SU-DHL-6 (cell line): ENCODE data around the gene CGREF1.

Experiments used
- H2AFZ ChIP-seq: fragments of 200-600 bp; sonication (generic); 2 replicates; pipeline ENCODE4 v1.6.1; 2014; ENCODE audit warnings: low read depth, mild to moderate bottlenecking, moderate library complexity, mixed read lengths, antibody characterized with exemption, low read length; ENCODE audit not compliant: severe bottlenecking
- H3F3A ChIP-seq: fragments of 200-600 bp; shearing (Covaris generic); 2 replicates; pipeline ENCODE4 v1.6.0; 2016; ENCODE audit warnings: antibody characterized with exemption, mild to moderate bottlenecking; ENCODE audit not compliant: insufficient read depth
- H3K27ac ChIP-seq: fragments of 200-600 bp; sonication (generic); 2 replicates; pipeline ENCODE4 v1.5.1; 2016; ENCODE audit warnings: low read depth, mild to moderate bottlenecking, low read length, moderate library complexity, mixed read lengths
- H3K27me3 ChIP-seq: fragments of 200-600 bp; sonication (generic), shearing (Covaris generic); 2 replicates; pipeline ENCODE4 v1.6.0; 2014; ENCODE audit warnings: mild to moderate bottlenecking, low read length
- H3K36me3 ChIP-seq: fragments of 200-600 bp; sonication (generic); 2 replicates; pipeline ENCODE4 v1.6.1; 2014; ENCODE audit warnings: mild to moderate bottlenecking, low read length, mixed read lengths
- H3K4me2 ChIP-seq: fragments of 300-600, 200-600 bp; shearing (Covaris generic), sonication (generic); 2 replicates; pipeline ENCODE4 v1.6.0; 2014; ENCODE audit warnings: low read length, low read depth, mild to moderate bottlenecking; ENCODE audit not compliant: poor library complexity, severe bottlenecking
- H3K4me3 ChIP-seq: fragments of 200-600 bp; sonication (generic); 2 replicates; pipeline ENCODE4 v1.5.1; 2014; ENCODE audit warnings: antibody characterized with exemption, low read length, mild to moderate bottlenecking, mixed read lengths; ENCODE audit not compliant: insufficient read depth, poor library complexity, severe bottlenecking
- H3K79me2 ChIP-seq: fragments of 200-600 bp; sonication (generic); 2 replicates; pipeline ENCODE4 v1.6.1; 2014; ENCODE audit warnings: mild to moderate bottlenecking, low read length, moderate library complexity; ENCODE audit not compliant: insufficient read depth
- H3K9ac ChIP-seq: fragments of 200-600 bp; sonication (generic); 2 replicates; pipeline ENCODE4 v1.7.0; 2014; ENCODE audit warnings: mild to moderate bottlenecking, low read length
- H3K9me2 ChIP-seq: fragments of 200-600 bp; sonication (generic); replicated peaks from 2 replicates; pipeline ENCODE4 v1.6.1; 2014; ENCODE audit warnings: low read length; ENCODE audit not compliant: insufficient read depth
- H3K9me3 ChIP-seq: fragments of 200-600 bp; sonication (generic); 2 replicates; pipeline ENCODE4 v1.6.1; 2014; ENCODE audit warnings: low read length, mixed read lengths; ENCODE audit not compliant: insufficient read depth
- H4K20me1 ChIP-seq: fragments of 200-600 bp; sonication (generic); 2 replicates; pipeline ENCODE4 v1.6.1; 2014; ENCODE audit warnings: low read depth, mild to moderate bottlenecking, antibody characterized with exemption, low read length, moderate library complexity, mixed read lengths
- EZH2phosphoT487 ChIP-seq: fragments of 200-600 bp; sonication (generic), shearing (Covaris generic); conservative IDR thresholded peaks from 2 replicates; pipeline ENCODE4 v1.6.1; 2018; ENCODE audit warnings: mild to moderate bottlenecking, antibody characterized with exemption, low read length, moderate library complexity, mixed read lengths
- TF ChIP-seq, protein P1 (sequence below): fragments of 200-600 bp; sonication (generic); IDR thresholded peaks from one replicate; pipeline ENCODE4 v1.5.1; 2017; ENCODE audit warnings: antibody characterized with exemption, mild to moderate bottlenecking, low read length, moderate library complexity; ENCODE audit not compliant: insufficient read depth, poor library complexity, severe bottlenecking

The CGREF1 gene

DNA sequence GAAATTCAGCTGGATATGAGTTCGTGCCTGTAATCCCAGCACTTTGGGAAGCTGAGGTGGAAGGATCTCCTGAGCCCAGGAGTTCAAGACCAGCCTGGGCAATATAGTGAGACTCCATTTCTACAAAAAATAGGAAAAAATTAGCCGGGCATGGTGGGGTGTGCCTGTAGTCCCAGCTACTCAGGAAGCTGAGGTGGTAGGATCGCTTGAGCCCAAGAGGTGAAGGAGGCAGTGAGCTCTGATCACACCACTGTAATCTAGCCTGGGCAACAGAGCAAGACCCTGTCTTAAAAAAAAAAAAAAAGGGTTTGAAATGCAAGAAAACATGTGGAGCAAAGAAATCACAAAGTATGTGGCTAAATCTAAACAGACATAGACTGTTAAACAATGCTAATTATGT, 9.8 kb downstream of the CGREF1 start:
- no peak for TF ChIP-seq EZH2phosphoT487
- TF ChIP-seq, protein P1, sequence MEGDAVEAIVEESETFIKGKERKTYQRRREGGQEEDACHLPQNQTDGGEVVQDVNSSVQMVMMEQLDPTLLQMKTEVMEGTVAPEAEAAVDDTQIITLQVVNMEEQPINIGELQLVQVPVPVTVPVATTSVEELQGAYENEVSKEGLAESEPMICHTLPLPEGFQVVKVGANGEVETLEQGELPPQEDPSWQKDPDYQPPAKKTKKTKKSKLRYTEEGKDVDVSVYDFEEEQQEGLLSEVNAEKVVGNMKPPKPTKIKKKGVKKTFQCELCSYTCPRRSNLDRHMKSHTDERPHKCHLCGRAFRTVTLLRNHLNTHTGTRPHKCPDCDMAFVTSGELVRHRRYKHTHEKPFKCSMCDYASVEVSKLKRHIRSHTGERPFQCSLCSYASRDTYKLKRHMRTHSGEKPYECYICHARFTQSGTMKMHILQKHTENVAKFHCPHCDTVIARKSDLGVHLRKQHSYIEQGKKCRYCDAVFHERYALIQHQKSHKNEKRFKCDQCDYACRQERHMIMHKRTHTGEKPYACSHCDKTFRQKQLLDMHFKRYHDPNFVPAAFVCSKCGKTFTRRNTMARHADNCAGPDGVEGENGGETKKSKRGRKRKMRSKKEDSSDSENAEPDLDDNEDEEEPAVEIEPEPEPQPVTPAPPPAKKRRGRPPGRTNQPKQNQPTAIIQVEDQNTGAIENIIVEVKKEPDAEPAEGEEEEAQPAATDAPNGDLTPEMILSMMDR, result no peak

DNA sequence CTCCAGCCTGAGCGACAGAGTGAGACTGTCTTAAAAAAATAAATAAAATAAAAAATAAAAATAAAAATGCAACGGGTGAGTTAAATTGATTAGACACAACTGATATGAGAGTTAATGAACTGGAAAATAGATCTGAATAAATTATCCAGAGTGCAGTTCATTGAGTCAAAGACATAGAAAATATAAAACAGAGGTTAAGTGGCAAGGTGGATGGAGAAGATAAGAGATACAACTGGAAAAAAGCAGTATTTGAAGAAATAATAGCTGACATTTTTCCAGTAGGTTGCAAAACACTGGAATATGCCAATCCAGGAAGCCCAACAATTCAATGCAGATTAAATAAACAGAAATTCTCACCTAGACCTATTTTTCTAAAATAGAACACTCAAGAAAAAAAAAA, 10.7 kb downstream of the CGREF1 start:
- Histone ChIP-seq H2AFZ (no peak overlapping the region), H3K79me2 (no peaks in the 10 kb centered on the region), H3K9me2 (no peaks in the 10 kb centered on the region), H3K27ac (no peak overlapping the region), H4K20me1 (no peaks in the 10 kb centered on the region), H3K4me3 (no peak overlapping the region), H3K9ac (no peak overlapping the region), H3K9me3 (no peaks in the 10 kb centered on the region), H3K36me3 (no peaks in the 10 kb centered on the region), H3K4me2 (no peak overlapping the region), H3K27me3 (no peaks in the 10 kb centered on the region), H3F3A (no peaks in the 10 kb centered on the region)
- TF ChIP-seq, protein P1, result no peak
- TF ChIP-seq EZH2phosphoT487, result no peak

More for the DNA sequence above, 9.8 kb downstream of the CGREF1 start:
- no peak overlapping the region for H3K27ac ChIP-seq
- H3K79me2 ChIP-seq, result no peaks in the 10 kb centered on the region
- H3K4me2 ChIP-seq, result no peak overlapping the region
- H4K20me1 ChIP-seq, result no peaks in the 10 kb centered on the region
- H2AFZ ChIP-seq, result no peak overlapping the region
- H3K4me3 ChIP-seq, result no peak overlapping the region
- no peaks in the 10 kb centered on the region for H3K36me3 ChIP-seq
- no peak overlapping the region for H3K9ac ChIP-seq
- H3F3A ChIP-seq, result no peaks in the 10 kb centered on the region
- no peaks in the 10 kb centered on the region for H3K9me3 ChIP-seq
- no peaks in the 10 kb centered on the region for H3K9me2 ChIP-seq
- no peaks in the 10 kb centered on the region for H3K27me3 ChIP-seq

DNA sequence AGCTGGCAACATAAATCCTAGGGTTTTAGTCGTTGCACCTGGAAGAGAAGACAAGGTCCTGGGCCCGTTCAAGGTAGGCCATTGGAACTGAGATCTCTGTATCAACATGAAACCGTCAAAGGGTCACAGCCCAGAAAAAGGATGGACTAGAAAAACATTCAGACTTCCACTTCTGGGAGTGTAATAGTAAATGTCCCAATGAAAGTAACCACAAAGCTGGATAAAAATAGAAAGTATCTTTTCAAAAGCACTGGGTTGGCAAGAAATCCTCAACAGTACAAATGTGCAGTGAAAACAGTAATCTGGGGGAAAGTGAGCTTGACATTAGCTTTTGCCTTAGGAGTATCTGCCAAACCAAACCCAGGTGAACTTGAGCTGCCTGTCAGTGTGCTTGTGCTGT, 12.9 kb downstream of the CGREF1 start:
- H3K4me3 ChIP-seq, result no peak overlapping the region

More for the DNA sequence above, 12.9 kb downstream of the CGREF1 start:
- Histone ChIP-seq H3K27ac (no peak overlapping the region), H3K9me2 (no peaks in the 10 kb centered on the region), H3K9ac (no peak overlapping the region), H3K79me2 (no peaks in the 10 kb centered on the region), H3K4me2 (no peak overlapping the region), H4K20me1 (no peaks in the 10 kb centered on the region), H2AFZ (no peak overlapping the region), H3K27me3 (no peaks in the 10 kb centered on the region), H3K36me3 (no peaks in the 10 kb centered on the region), H3K9me3 (no peaks in the 10 kb centered on the region), H3F3A (no peaks in the 10 kb centered on the region)
- TF ChIP-seq, protein P1, result no peak
- TF ChIP-seq EZH2phosphoT487, result no peak
